ENCODE results near the gene DTX3. TPM values are rescaled to one million over a fixed set of nuclear protein-coding genes. Genes with fewer than 3 reads are reported as not detected.

The DTX3 gene
- total and polyA plus RNA-seq, 2 experiments from 2014 or later = 22.8 to 46.6 TPM

DNA sequence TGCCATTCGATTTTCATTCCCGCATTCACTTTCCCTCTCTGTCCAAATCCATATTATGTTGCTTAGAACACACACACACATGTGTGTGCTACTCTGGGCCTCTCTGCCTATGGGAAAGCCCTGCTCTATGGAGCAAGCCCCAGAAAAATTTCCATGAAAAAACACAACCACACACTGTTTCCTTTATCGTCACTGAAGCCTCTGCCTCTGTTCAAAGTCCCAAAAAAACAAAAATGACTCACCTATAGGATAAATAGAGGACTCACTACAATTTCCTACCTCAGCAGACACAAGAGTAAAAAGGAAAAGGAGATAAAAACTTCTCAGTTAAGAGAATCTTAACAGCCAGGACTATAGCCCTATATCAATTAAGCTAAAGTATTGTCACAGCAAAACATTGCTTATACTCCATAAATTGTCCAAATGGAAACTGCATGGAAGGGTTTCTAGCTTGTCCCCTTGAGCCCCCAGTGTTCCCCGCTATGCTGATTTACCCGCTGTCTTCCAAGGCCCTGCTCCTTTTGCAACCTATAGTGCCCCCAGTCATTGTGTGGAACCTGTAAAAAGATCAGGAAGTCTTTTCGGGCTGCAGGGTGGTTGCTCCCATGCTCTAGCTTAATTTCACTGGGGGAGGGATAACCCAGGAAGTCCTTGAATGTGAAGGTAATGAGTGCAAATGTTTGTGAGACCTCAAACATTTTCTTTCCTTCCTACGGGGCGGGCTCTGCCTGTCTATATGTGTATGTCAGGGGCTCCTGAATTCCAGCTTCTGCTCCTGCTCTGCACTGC, 24.8 kb upstream of the DTX3 start:
- Mint-ChIP-seq H3K36me3 (ENCODE audit: low read depth) (peaks cover 50% of the 10 kb centered on the region), H3K27ac (no peak overlapping the region), H3K4me1 (peaks cover 4% of the 10 kb centered on the region; the same call in 2 of the 3 replicates), H3K9me3 (no peaks in the 10 kb centered on the region), H3K4me3 (no peak overlapping the region), H3K27me3 (ENCODE audit: insufficient read depth, low read depth, poor library complexity) (peaks cover 4% of the 10 kb centered on the region)
- no peaks in the 10 kb centered on the region for H3K9me2 ChIP-seq (ENCODE audit: insufficient read depth)
- TF ChIP-seq, protein P1, sequence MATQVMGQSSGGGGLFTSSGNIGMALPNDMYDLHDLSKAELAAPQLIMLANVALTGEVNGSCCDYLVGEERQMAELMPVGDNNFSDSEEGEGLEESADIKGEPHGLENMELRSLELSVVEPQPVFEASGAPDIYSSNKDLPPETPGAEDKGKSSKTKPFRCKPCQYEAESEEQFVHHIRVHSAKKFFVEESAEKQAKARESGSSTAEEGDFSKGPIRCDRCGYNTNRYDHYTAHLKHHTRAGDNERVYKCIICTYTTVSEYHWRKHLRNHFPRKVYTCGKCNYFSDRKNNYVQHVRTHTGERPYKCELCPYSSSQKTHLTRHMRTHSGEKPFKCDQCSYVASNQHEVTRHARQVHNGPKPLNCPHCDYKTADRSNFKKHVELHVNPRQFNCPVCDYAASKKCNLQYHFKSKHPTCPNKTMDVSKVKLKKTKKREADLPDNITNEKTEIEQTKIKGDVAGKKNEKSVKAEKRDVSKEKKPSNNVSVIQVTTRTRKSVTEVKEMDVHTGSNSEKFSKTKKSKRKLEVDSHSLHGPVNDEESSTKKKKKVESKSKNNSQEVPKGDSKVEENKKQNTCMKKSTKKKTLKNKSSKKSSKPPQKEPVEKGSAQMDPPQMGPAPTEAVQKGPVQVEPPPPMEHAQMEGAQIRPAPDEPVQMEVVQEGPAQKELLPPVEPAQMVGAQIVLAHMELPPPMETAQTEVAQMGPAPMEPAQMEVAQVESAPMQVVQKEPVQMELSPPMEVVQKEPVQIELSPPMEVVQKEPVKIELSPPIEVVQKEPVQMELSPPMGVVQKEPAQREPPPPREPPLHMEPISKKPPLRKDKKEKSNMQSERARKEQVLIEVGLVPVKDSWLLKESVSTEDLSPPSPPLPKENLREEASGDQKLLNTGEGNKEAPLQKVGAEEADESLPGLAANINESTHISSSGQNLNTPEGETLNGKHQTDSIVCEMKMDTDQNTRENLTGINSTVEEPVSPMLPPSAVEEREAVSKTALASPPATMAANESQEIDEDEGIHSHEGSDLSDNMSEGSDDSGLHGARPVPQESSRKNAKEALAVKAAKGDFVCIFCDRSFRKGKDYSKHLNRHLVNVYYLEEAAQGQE (IDR thresholded peaks at IDR 0.05; ENCODE audit: unreplicated experiment) = no peak
- no peak for TF ChIP-seq EZH2phosphoT487 (IDR thresholded peaks at IDR 0.05; ENCODE audit: unreplicated experiment)
- TF ChIP-seq, protein P2, sequence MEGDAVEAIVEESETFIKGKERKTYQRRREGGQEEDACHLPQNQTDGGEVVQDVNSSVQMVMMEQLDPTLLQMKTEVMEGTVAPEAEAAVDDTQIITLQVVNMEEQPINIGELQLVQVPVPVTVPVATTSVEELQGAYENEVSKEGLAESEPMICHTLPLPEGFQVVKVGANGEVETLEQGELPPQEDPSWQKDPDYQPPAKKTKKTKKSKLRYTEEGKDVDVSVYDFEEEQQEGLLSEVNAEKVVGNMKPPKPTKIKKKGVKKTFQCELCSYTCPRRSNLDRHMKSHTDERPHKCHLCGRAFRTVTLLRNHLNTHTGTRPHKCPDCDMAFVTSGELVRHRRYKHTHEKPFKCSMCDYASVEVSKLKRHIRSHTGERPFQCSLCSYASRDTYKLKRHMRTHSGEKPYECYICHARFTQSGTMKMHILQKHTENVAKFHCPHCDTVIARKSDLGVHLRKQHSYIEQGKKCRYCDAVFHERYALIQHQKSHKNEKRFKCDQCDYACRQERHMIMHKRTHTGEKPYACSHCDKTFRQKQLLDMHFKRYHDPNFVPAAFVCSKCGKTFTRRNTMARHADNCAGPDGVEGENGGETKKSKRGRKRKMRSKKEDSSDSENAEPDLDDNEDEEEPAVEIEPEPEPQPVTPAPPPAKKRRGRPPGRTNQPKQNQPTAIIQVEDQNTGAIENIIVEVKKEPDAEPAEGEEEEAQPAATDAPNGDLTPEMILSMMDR (conservative IDR thresholded peaks at IDR 0.05; ENCODE audit: low read depth in 2 of 2) = no peak
- TF ChIP-seq CREB1 (CRISPR knock-in tag; IDR thresholded peaks at IDR 0.05; ENCODE audit: low read depth) = no peak
- no peak for TF ChIP-seq EZH2 (IDR thresholded peaks at IDR 0.05; ENCODE audit: low read depth, unreplicated experiment)
- TF ChIP-seq NANOG (IDR thresholded peaks at IDR 0.05; ENCODE audit: borderline replicate concordance) = no peak
- no peak for TF ChIP-seq ZNF331 (CRISPR knock-in tag; IDR thresholded peaks at IDR 0.05; ENCODE audit: low read depth)
- TF ChIP-seq STAT1 (IDR thresholded peaks at IDR 0.05; ENCODE audit: unreplicated experiment) = no peak
- TF ChIP-seq JUNB (IDR thresholded peaks at IDR 0.05; ENCODE audit: unreplicated experiment) = no peak
- TF ChIP-seq, protein P3, sequence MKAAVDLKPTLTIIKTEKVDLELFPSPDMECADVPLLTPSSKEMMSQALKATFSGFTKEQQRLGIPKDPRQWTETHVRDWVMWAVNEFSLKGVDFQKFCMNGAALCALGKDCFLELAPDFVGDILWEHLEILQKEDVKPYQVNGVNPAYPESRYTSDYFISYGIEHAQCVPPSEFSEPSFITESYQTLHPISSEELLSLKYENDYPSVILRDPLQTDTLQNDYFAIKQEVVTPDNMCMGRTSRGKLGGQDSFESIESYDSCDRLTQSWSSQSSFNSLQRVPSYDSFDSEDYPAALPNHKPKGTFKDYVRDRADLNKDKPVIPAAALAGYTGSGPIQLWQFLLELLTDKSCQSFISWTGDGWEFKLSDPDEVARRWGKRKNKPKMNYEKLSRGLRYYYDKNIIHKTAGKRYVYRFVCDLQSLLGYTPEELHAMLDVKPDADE (IDR thresholded peaks at IDR 0.05) = no peak
- DNase-seq (ENCODE audit: low spot score) (no peak), ATAC-seq (no peak)
- peaks cover 14% of the 10 kb centered on the region for H4K20me1 ChIP-seq (replicated peaks; ENCODE audit: insufficient read depth)
- no peak overlapping the region for H3K4me3 ChIP-seq
- H3K36me3 ChIP-seq (ENCODE audit: insufficient read depth) = peaks cover 13% of the 10 kb centered on the region
- H3K79me2 ChIP-seq (replicated peaks; ENCODE audit: insufficient read depth) = no peaks in the 10 kb centered on the region
- H3K27me3 ChIP-seq (ENCODE audit: insufficient read depth) = no peaks in the 10 kb centered on the region
- no peak overlapping the region for H3K4me2 ChIP-seq
- no peaks in the 10 kb centered on the region for H3K4me1 ChIP-seq (ENCODE audit: insufficient read depth)
- H2AFZ ChIP-seq = no peak overlapping the region
- peaks cover 12% of the 10 kb centered on the region; the same call in 1 of the 2 replicates for H3F3A ChIP-seq (replicated peaks; ENCODE audit: low read depth)
- H3K27ac ChIP-seq (ENCODE audit: low read depth) = no peak overlapping the region

Measured in GM23338 (cell line).